Measurements from ENCODE around the gene C12orf54. TPM values are rescaled to one million over a fixed set of nuclear protein-coding genes. Genes with fewer than 3 reads are reported as not detected.
"Not testable (repeated sequence)": the region's sequence is repeated elsewhere in the genome, so short reads cannot be mapped to it uniquely, and the experiment has no call there.

Gene C12orf54
- not detected for total RNA-seq

- TF ChIP-seq CTCF (IDR thresholded peaks at IDR 0.05) (no peak), POLR2A (IDR thresholded peaks at IDR 0.05) (no peak)
- Histone ChIP-seq H3K27me3 (no peaks in the 10 kb centered on the region), H3K9me3 (no peaks in the 10 kb centered on the region), H3K4me1 (no peaks in the 10 kb centered on the region), H3K27ac (no peak within 1 kb of the TSS), H3K4me3 (no peak within 1 kb of the TSS), H3K36me3 (replicated peaks in 1 of 2; ENCODE audit: insufficient read depth in 1 of 2, low read depth in 2 of 2) (no peaks in the 10 kb centered on the region)
- ATAC-seq (no peak), DNase-seq (no peak)
- WGBS, 2 donors, result 68 to 85% methylated on average over 2 of the region's 2 CpGs
- intact Hi-C loops (cut with DNase I), result no loop called here
Measured at GRCh38 chr12:48482198-48482597, at the start of gene C12orf54. C12orf54 (plus strand) TSS chr12:48482498; CDS start chr12:48483297, 799 bp downstream.

- intact Hi-C loops (cut with DNase I); H3K4me3 ChIP-seq; H3K9me3 ChIP-seq; H3K4me1 ChIP-seq; H3K36me3 ChIP-seq (replicated peaks in 1 of 2; ENCODE audit: insufficient read depth in 1 of 2, low read depth in 2 of 2); ATAC-seq; DNase-seq; H3K27me3 ChIP-seq; H3K27ac ChIP-seq: not testable (repeated sequence)
- WGBS, 2 donors, result 67 to 71% methylated on average over 6 to 10 of the region's 10 CpGs
Measured at GRCh38 chr12:48434016-48434415, 48.3 kb upstream of the C12orf54 start.

- intact Hi-C loops (cut with DNase I), result no loop called here
- Histone ChIP-seq H3K4me1 (no peaks in the 10 kb centered on the region), H3K27me3 (no peaks in the 10 kb centered on the region), H3K9me3 (no peaks in the 10 kb centered on the region), H3K36me3 (replicated peaks in 1 of 2; ENCODE audit: insufficient read depth in 1 of 2, low read depth in 2 of 2) (no peaks in the 10 kb centered on the region), H3K4me3 (no peak overlapping the region), H3K27ac (no peak overlapping the region)
- no peak for TF ChIP-seq CTCF (IDR thresholded peaks at IDR 0.05)
- TF ChIP-seq POLR2A (IDR thresholded peaks at IDR 0.05), result no peak
- ATAC-seq (no peak), DNase-seq (no peak)
- WGBS, 2 donors, result 65 to 66% methylated on average over 7 of the region's 7 CpGs
Measured at GRCh38 chr12:48441069-48441468, 41.2 kb upstream of the C12orf54 start.

GRCh38 chr12:48442179-48442847 is 40.0 kb upstream of the C12orf54 start:
- TF ChIP-seq POLR2A (IDR thresholded peaks at IDR 0.05) (no peak), CTCF (IDR thresholded peaks at IDR 0.05) (no peak)
- intact Hi-C loops (cut with DNase I), result no loop called here
- H3K4me3 ChIP-seq, result no peak overlapping the region
- H3K36me3 ChIP-seq (replicated peaks in 1 of 2; ENCODE audit: insufficient read depth in 1 of 2, low read depth in 2 of 2), result no peaks in the 10 kb centered on the region
- WGBS, 2 donors, result 90 to 96% methylated on average over 3 of the region's 3 CpGs
- H3K4me1 ChIP-seq, result no peaks in the 10 kb centered on the region
- H3K9me3 ChIP-seq, result no peaks in the 10 kb centered on the region
- no peak overlapping the region for H3K27ac ChIP-seq
- ATAC-seq, result no peak
- DNase-seq, result no peak
- no peaks in the 10 kb centered on the region for H3K27me3 ChIP-seq

- 64 to 84% methylated on average over 3 of the region's 3 CpGs for WGBS, 2 donors
- ATAC-seq (no peak), DNase-seq (no peak)
- Histone ChIP-seq H3K4me1 (no peaks in the 10 kb centered on the region), H3K9me3 (no peaks in the 10 kb centered on the region), H3K27ac (no peak overlapping the region), H3K4me3 (no peak overlapping the region), H3K36me3 (replicated peaks in 1 of 2; ENCODE audit: insufficient read depth in 1 of 2, low read depth in 2 of 2) (no peaks in the 10 kb centered on the region), H3K27me3 (no peaks in the 10 kb centered on the region)
- intact Hi-C loops (cut with DNase I), result no loop called here
- TF ChIP-seq POLR2A (IDR thresholded peaks at IDR 0.05) (no peak), CTCF (IDR thresholded peaks at IDR 0.05) (no peak)
Measured at GRCh38 chr12:48445538-48445937, 36.8 kb upstream of the C12orf54 start.
